ENCODE measurements around the gene SMYD4. TPM values are rescaled to one million over a fixed set of nuclear protein-coding genes. Genes with fewer than 3 reads are reported as not detected.

SMYD4 gene
- total RNA-seq, 1 donor from 2014 or later, result 17.8 TPM

GRCh38 chr17:1797323-1797722 is 32.4 kb downstream of the SMYD4 start:
- DNase-seq (no peak), ATAC-seq (no peak)
- intact Hi-C loops (cut with DNase I), result no loop called here
- Histone ChIP-seq H3K9me3 (no peaks in the 10 kb centered on the region), H3K4me3 (no peak overlapping the region), H3K4me1 (peaks cover 9% of the 10 kb centered on the region), H3K27me3 (no peaks in the 10 kb centered on the region), H3K36me3 (peaks cover 27% of the 10 kb centered on the region), H3K27ac (peak overlapping the region; percentile 6)
- TF ChIP-seq, protein P1, sequence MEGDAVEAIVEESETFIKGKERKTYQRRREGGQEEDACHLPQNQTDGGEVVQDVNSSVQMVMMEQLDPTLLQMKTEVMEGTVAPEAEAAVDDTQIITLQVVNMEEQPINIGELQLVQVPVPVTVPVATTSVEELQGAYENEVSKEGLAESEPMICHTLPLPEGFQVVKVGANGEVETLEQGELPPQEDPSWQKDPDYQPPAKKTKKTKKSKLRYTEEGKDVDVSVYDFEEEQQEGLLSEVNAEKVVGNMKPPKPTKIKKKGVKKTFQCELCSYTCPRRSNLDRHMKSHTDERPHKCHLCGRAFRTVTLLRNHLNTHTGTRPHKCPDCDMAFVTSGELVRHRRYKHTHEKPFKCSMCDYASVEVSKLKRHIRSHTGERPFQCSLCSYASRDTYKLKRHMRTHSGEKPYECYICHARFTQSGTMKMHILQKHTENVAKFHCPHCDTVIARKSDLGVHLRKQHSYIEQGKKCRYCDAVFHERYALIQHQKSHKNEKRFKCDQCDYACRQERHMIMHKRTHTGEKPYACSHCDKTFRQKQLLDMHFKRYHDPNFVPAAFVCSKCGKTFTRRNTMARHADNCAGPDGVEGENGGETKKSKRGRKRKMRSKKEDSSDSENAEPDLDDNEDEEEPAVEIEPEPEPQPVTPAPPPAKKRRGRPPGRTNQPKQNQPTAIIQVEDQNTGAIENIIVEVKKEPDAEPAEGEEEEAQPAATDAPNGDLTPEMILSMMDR (IDR thresholded peaks at IDR 0.05), result no peak

DNA sequence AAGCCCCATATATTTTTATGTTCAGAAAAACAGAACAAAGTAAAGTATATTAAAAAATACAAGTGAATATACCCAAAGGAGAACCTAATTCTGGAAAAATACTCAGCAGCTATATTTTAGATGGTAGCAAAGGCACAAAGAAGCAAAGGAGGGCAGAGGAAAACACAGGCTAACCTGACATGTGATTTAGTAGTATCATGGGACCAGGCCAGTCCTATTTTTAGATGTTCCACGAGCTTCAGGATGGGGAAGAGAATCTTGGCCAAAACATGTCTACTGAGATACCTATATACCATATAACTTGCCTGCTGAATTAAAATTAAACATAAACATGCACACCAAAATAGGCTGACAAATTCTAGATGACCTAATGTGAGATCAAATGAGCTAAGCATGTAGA is 32.9 kb downstream of the SMYD4 start:
- Histone ChIP-seq H3K4me1 (peaks cover 9% of the 10 kb centered on the region), H3K4me3 (no peak overlapping the region), H3K27me3 (no peaks in the 10 kb centered on the region), H3K27ac (no peak overlapping the region), H3K9me3 (no peaks in the 10 kb centered on the region), H3K36me3 (peaks cover 24% of the 10 kb centered on the region)
- TF ChIP-seq, protein P1 (IDR thresholded peaks at IDR 0.05), result no peak
- no peak for DNase-seq
- intact Hi-C loops (cut with DNase I), result no loop called here
- ATAC-seq, result peak; percentile 75

DNA sequence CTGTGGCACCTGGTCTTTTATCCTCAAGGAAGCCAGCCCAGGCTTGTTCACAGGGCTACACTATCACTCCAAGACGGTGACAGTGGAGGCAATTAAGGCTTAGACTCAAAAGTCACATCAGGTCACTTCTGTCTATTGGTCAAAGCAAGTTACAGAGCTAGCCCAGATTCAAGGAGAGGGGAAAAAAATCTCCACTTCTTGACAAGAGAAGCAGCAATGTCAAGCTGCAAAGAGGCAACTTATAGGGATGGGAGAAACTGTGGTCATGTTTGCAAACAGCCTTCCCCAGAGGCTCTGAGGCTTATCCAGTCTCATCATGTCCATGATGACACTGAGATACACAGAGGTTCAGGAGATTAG is 36.3 kb downstream of the SMYD4 start:
- Histone ChIP-seq H3K4me3 (no peak overlapping the region), H3K4me1 (peaks cover 9% of the 10 kb centered on the region), H3K27ac (no peak overlapping the region), H3K27me3 (no peaks in the 10 kb centered on the region), H3K9me3 (no peaks in the 10 kb centered on the region), H3K36me3 (peaks cover 8% of the 10 kb centered on the region)
- TF ChIP-seq, protein P1 (IDR thresholded peaks at IDR 0.05), result no peak
- ATAC-seq (no peak), DNase-seq (no peak)
- intact Hi-C loops (cut with DNase I), result no loop called here

- ATAC-seq (no peak), DNase-seq (no peak)
- intact Hi-C loops (cut with DNase I), result no loop called here
- H3K4me1 ChIP-seq, result peaks cover 13% of the 10 kb centered on the region
- no peak overlapping the region for H3K4me3 ChIP-seq
- TF ChIP-seq, protein P1 (IDR thresholded peaks at IDR 0.05), result no peak
- no peaks in the 10 kb centered on the region for H3K27me3 ChIP-seq
- no peaks in the 10 kb centered on the region for H3K9me3 ChIP-seq
- H3K27ac ChIP-seq, result no peak overlapping the region
- peaks cover 1% of the 10 kb centered on the region for H3K36me3 ChIP-seq
Observed at GRCh38 chr17:1792495-1793446, 36.9 kb downstream of the SMYD4 start.

DNA sequence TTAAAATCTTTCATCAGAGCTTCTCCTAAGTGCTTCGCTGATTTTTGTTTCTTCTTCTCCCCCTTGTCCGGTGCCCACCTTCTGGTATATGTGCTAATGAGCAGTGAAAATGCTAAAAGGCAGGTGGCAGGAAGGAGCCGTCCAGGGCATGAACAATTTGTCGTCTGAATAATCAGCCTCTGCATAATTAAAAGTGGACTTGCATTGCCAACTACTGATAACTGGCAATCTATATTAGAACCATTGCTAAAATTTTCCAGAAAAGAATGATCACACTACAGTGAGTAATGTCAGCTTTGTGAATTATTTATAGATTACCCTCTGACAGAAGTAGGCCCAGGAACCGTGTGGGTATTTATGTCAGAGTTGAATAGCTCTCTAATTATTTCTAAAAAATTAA is 39.8 kb downstream of the SMYD4 start:
- TF ChIP-seq, protein P1 (IDR thresholded peaks at IDR 0.05), result no peak
- intact Hi-C loops (cut with DNase I), result loop anchor here (10.0 kb wide), 2 partner anchors 75 to 115 kb away; partner anchors contain the start of gene TLCD2
- Histone ChIP-seq H3K9me3 (no peaks in the 10 kb centered on the region), H3K27ac (no peak overlapping the region), H3K4me3 (no peak overlapping the region), H3K4me1 (peaks cover 27% of the 10 kb centered on the region), H3K27me3 (no peaks in the 10 kb centered on the region), H3K36me3 (peaks cover 11% of the 10 kb centered on the region)
- ATAC-seq (no peak), DNase-seq (no peak)

Data from upper lobe of right lung (tissue), 1 donor.